Adrenal gland (tissue), 12 donors: Measurements from ENCODE around the gene OLFML3. TPM values are rescaled to one million over a fixed set of nuclear protein-coding genes. Genes with fewer than 3 reads are reported as not detected.

Experiments used
- DNase-seq, 7 donors: peaks; one replicate each; pipeline ENCODE4 v3.0.0-alpha.2; 2019 to 2020
- H3K27ac ChIP-seq, 5 donors: fragments of 200-600 bp; sonication (generic) in 4 of 5; 1 replicate in 3 of 5; 2 replicates in 2 of 5; pipeline versions ENCODE4 v1.5.1 to v1.8.0; 2016 to 2020; ENCODE audit warnings: mild to moderate bottlenecking in 1 of 5
- H3K27me3 ChIP-seq: fragments of 200-600 bp; 2 replicates; pipeline ENCODE4 v1.8.0; 2021
- H3K36me3 ChIP-seq, 2 donors: fragments of 200-600 bp; replicated peaks in 1 of 2; 1 replicate in 1 of 2; 2 replicates in 1 of 2; pipeline versions ENCODE4 v1.5.1 to v1.8.0; 2018 to 2022
- H3K4me1 ChIP-seq, 2 donors: fragments of 200-600 bp; replicated peaks in 1 of 2; 1 replicate in 1 of 2; 2 replicates in 1 of 2; pipeline versions ENCODE4 v1.5.1 to v1.8.0; 2018 to 2021
- H3K4me3 ChIP-seq, 4 donors: fragments of 200-600 bp; sonication (generic) in 3 of 4; one replicate each; pipeline ENCODE4 v1.5.1; 2016 to 2018
- H3K9me3 ChIP-seq, 3 donors: fragments of 200-600 bp; sonication (generic) in 1 of 3; replicated peaks in 1 of 3; 1 replicate in 2 of 3; 2 replicates in 1 of 3; pipeline versions ENCODE4 v1.5.1 to v1.8.0; 2016 to 2021
- CTCF ChIP-seq, 6 experiments: fragments of 450-650 bp in 4 of 6; fragments of 200-600 bp in 2 of 6; sonication (generic) in 1 of 6; IDR thresholded peaks; 1 replicate in 5 of 6; 2 replicates in 1 of 6; pipeline versions ENCODE4 v1.5.1 to v1.8.0; 2016 to 2021; ENCODE audit warnings: antibody characterized with exemption in 6 of 6, mild to moderate bottlenecking in 2 of 6, moderate library complexity in 1 of 6
- POLR2A ChIP-seq, 2 donors: fragments of 450-650 bp; IDR thresholded peaks; one replicate each; pipeline ENCODE4 v1.6.1; 2017; ENCODE audit warnings: antibody characterized with exemption in 2 of 2, mild to moderate bottlenecking in 2 of 2, moderate library complexity in 1 of 2
- WGBS, 4 donors: extraction: QIAGEN DNeasy Blood & Tissue Kit in 2 of 4; methylation state at CpG; one replicate each; pipeline versions ENCODE4 v1.1.5 to v1.1.7; 2013 to 2017; 5-methylcytosine and 5-hydroxymethylcytosine counted together
- intact Hi-C, 2 donors: fragments of 100-400 bp; cut with DNase I; formaldehyde crosslinking; loops; one replicate each; pipeline versions ENCODE4 v1.14.1 to v1.15.0; 2022 to 2023
- polyA plus RNA-seq, 3 donors: library from polyadenylated mRNA; stranded (reverse); fragments of 200-250 nt in 2 of 3; fragments of 350-450 nt in 1 of 3; fragmentation: Illumina TruSeq in 1 of 3; extraction: RNeasy Lipid Tissue Mini Kit (QIAGEN cat#74804) in 1 of 3; gene quantifications; one replicate each; pipeline ENCODE4 v1.2.3, GENCODE V29; 2013 to 2014
- total RNA-seq, 9 donors: library from RNA; depleted of rRNA in 4 of 9; stranded (reverse); fragments of >200 nt in 4 of 9; fragments of 120-200 nt in 1 of 9; fragmentation: NEBNext Ultra II Directional in 1 of 9; extraction: Animal tissue kit (Norgen Biotek cat#: 25700) in 1 of 9; gene quantifications; one replicate each; pipeline versions ENCODE4 v1.1.0 to v1.2.4, GENCODE V29; 2013 to 2023
- donor health status: healthy with polysubstance abuse.
- donor health status: Bipolar disorder and iron deficiency.
- donor health status: DM: yes; HTN: yes; CAD: no.
- donor health status: DM: no; HTN: no; CAD: no.
- donor health status: DM: no; HTN: no; CAD: no.
- donor health status: DM: yes; HTN: yes; CAD: no.

OLFML3 gene
- total and polyA plus RNA-seq, 12 donors: 13.6 to 99.6 (median 34.0) TPM

GRCh38 chr1:113975211-113975895 lies 3.9 kb upstream of the OLFML3 start:
- Histone ChIP-seq H3K27me3 (no peaks in the 10 kb centered on the region), H3K36me3 (peaks cover 0 to 34% of the 10 kb centered on the region in 2 donors), H3K27ac (no peak overlapping the region), H3K9me3 (no peaks in the 10 kb centered on the region), H3K4me1 (peaks cover 11 to 16% of the 10 kb centered on the region in 2 donors), H3K4me3 (no peak overlapping the region)
- intact Hi-C loops: loop anchor here in 1 of 2 donors (10.0 kb wide), 1 partner anchor 141 kb away; no protein-coding TSS in a partner anchor
- 70 to 80% (median 76%) methylated on average over 4 of the region's 4 CpGs for WGBS, 4 donors
- DNase-seq: no peak
- TF ChIP-seq CTCF (IDR thresholded peaks at IDR 0.05) (no peak), POLR2A (IDR thresholded peaks at IDR 0.05) (no peak)

- WGBS, 4 donors: 42 to 50% (median 46%) methylated on average over 4 of the region's 4 CpGs
- H3K4me1 ChIP-seq: peaks cover 11 to 16% of the 10 kb centered on the region in 2 donors
- TF ChIP-seq POLR2A (IDR thresholded peaks at IDR 0.05) (no peak), CTCF (IDR thresholded peaks at IDR 0.05) (peak; percentile 12 to 53 (median 42))
- H3K4me3 ChIP-seq: no peak overlapping the region
- no peaks in the 10 kb centered on the region for H3K9me3 ChIP-seq
- intact Hi-C loops: loop anchor here in 1 of 2 donors (10.0 kb wide), 1 partner anchor 142 kb away; no protein-coding TSS in a partner anchor
- peak in 2 of 7 donors; percentile 23 to 34 for DNase-seq
- H3K27me3 ChIP-seq: no peaks in the 10 kb centered on the region
- H3K27ac ChIP-seq: peak overlapping the region in 1 of 5 donors; percentile 66
- peaks cover 0 to 20% of the 10 kb centered on the region in 2 donors for H3K36me3 ChIP-seq
These were observed 2.5 kb upstream of the OLFML3 start for GRCh38 chr1:113976609-113977278.

- intact Hi-C loops: loop anchor here in 1 of 2 donors (10.0 kb wide), 1 partner anchor 143 kb away; no protein-coding TSS in a partner anchor
- DNase-seq: no peak
- Histone ChIP-seq H3K9me3 (no peaks in the 10 kb centered on the region), H3K36me3 (peaks cover 0 to 9% of the 10 kb centered on the region in 2 donors), H3K27ac (no peak overlapping the region), H3K4me3 (no peak overlapping the region), H3K27me3 (no peaks in the 10 kb centered on the region), H3K4me1 (peaks cover 11 to 24% of the 10 kb centered on the region in 2 donors)
- TF ChIP-seq POLR2A (IDR thresholded peaks at IDR 0.05) (no peak), CTCF (IDR thresholded peaks at IDR 0.05) (no peak)
- WGBS, 4 donors: 75 to 77% (median 76%) methylated on average over 3 of the region's 3 CpGs
These were observed 1.4 kb upstream of the OLFML3 start for GRCh38 chr1:113977906-113978305.

- H3K4me3 ChIP-seq: peak overlapping the region in 1 of 4 donors; percentile 38
- TF ChIP-seq CTCF (IDR thresholded peaks at IDR 0.05) (no peak), POLR2A (IDR thresholded peaks at IDR 0.05) (no peak)
- H3K36me3 ChIP-seq: no peaks in the 10 kb centered on the region
- H3K27ac ChIP-seq: peak overlapping the region in 1 of 5 donors; percentile 53
- H3K4me1 ChIP-seq: peaks cover 11 to 32% of the 10 kb centered on the region in 2 donors
- H3K9me3 ChIP-seq: no peaks in the 10 kb centered on the region
- 56 to 65% (median 62%) methylated on average over 10 of the region's 10 CpGs for WGBS, 4 donors
- DNase-seq: peak in 2 of 7 donors; percentile 28 to 43
- intact Hi-C loops: loop anchor here (5.0 to 10.0 kb wide), 2 partner anchors 302 to 305 kb away; no protein-coding TSS in a partner anchor
- no peaks in the 10 kb centered on the region for H3K27me3 ChIP-seq
These were observed 836 bp downstream of the OLFML3 start for GRCh38 chr1:113980110-113980509.
